LNCAP (cell line): Measurements from ENCODE around the gene FOSB.

Source experiments
- CTCF ChIP-seq: fragments of 450-650 bp; IDR thresholded peaks from 2 replicates; pipeline ENCODE4 v1.5.1; 2017; ENCODE audit warnings: mild to moderate bottlenecking

The FOSB gene

GRCh38 chr19:45444318-45445041, 23.3 kb upstream of the FOSB start:
- no peak for TF ChIP-seq CTCF

GRCh38 chr19:45445139-45445538, 22.7 kb upstream of the FOSB start:
- no peak for TF ChIP-seq CTCF

GRCh38 chr19:45446295-45446694, 21.5 kb upstream of the FOSB start:
- TF ChIP-seq CTCF: 0 out of 2 replicates have a peak, but pooled peaks have one; percentile 19

GRCh38 chr19:45446944-45447343, 20.9 kb upstream of the FOSB start:
- no peak for TF ChIP-seq CTCF

GRCh38 chr19:45448425-45448756, 19.4 kb upstream of the FOSB start:
- TF ChIP-seq CTCF: no peak

GRCh38 chr19:45448887-45449299, 18.9 kb upstream of the FOSB start:
- no peak for TF ChIP-seq CTCF

GRCh38 chr19:45450012-45450333, 17.8 kb upstream of the FOSB start:
- no peak for TF ChIP-seq CTCF
